GF-D8 (cell line): ENCODE data around the gene CPT2.
A peak's percentile ranks its signal among the peaks of the same experiment; 100 is the strongest.

Experiments used
- DNase-seq: peaks from one replicate; lab custom pipeline; 2025; lab: John Stamatoyannopoulos, UW

Gene CPT2

GRCh38 chr1:53218201-53218600 lies 21.6 kb downstream of the CPT2 start:
- no peak for DNase-seq

DNA sequence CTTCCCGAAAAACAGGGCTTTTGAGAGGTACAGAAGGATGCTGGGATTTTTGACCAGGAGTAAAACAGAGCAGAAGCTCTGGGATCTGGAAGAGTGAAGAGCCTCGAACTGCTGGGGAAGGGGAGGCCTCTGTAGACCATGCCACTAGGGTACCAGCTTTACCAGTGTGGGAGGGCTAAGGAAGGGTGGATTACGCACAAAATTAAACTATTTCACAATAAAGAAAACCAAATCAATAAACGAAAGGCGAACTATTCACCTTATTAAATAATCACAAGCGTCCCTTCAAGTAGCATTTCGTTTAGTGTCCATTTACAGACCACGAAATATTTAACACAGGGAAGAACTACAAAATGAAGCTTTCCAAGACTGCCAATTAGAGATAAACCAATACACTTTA lies 23.1 kb downstream of the CPT2 start:
- no peak for DNase-seq

GRCh38 chr1:53220171-53220961 lies 23.7 kb downstream of the CPT2 start, which contains the start of gene CZIB:
Gene CZIB, minus strand, starts transcription at chr1:53220634. Its CDS starts 59 bp downstream, at chr1:53220575.
- DNase-seq: peak; percentile 59

GRCh38 chr1:53220962-53221286 lies 24.3 kb downstream of the CPT2 start:
- DNase-seq: no peak

GRCh38 chr1:53237638-53238037 lies 41.0 kb downstream of the CPT2 start:
- DNase-seq: no peak

DNA sequence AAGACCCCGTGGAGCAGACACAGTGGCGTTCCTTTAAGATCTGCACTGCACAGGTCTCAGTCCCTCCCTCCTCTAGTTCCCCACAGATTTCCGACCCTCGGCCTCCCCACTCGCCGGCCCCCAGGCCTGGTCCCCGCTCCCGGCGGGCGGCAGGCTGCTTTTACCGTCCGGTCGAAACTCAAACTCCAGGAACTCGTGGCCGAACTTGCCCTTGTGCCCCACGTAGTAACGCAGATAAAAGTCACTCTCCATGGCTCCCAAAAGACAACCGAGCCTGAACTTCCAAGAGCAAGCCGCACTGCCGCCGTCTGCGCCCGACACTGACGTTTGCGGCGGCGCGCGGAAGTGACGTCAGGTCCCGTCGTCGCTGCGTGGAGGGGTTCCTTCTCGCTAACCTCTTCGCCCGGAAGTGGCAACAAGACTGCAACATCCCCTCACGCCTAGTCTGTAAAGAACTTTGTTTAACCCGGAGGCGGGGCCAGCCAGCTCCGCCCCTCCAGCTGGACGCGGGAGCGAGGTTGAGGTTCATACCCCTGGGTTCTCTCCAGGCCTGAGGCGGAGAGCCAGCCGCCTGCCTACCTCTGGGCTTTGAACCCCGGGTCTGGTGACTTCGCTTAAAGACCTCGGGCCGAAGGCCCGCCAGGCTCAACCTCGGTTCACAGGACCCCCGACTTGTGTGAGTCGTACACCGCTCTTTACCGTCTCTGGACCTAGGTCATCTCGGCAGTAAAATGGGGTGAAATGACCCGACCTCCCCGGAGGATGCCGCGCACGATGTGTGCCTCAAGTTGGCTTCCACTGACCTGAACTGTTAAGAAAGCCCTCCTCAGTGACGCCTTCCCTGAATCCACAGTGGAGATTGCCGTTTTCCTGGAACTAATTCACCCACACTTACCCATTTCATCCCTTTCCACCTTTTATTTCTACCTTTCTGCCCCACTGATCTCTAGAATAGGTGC lies 41.9 kb downstream of the CPT2 start, which contains the start of gene MAGOH:
Gene MAGOH (minus strand): TSS at position 322 of the 959 bp plus-strand sequence. CDS start 70 bp downstream, at position 252.
- DNase-seq: peak; percentile 93

- no peak for DNase-seq
Observed at GRCh38 chr1:53241828-53242227, 45.2 kb downstream of the CPT2 start.

GRCh38 chr1:53242381-53242780 lies 45.8 kb downstream of the CPT2 start:
- DNase-seq: no peak

GRCh38 chr1:53244141-53244540 lies 47.5 kb downstream of the CPT2 start:
- no peak for DNase-seq

- DNase-seq: no peak
Observed at GRCh38 chr1:53246261-53247134, 49.9 kb downstream of the CPT2 start.

GRCh38 chr1:53249706-53250105 lies 53.1 kb downstream of the CPT2 start:
- no peak for DNase-seq

DNA sequence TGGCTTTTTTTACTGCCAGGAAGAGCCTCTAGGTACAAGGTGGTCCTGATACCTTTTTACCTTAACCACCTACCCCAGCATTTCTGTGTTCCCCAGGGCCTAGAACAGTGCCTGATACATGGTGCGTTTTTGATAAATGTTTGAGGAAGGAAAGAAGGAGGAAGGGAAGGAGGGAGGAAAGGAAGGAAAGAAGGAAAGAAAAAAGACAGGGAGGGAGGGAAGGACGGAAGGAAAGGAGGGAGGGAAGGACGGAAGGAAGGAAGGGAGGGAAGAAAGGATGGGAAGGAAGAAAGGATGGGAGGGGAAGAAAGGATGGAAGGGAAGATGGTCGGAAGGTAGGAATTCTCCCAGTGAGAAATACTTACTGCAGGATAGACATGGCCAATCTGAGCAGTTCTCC lies 53.7 kb downstream of the CPT2 start:
- DNase-seq: no peak

DNA sequence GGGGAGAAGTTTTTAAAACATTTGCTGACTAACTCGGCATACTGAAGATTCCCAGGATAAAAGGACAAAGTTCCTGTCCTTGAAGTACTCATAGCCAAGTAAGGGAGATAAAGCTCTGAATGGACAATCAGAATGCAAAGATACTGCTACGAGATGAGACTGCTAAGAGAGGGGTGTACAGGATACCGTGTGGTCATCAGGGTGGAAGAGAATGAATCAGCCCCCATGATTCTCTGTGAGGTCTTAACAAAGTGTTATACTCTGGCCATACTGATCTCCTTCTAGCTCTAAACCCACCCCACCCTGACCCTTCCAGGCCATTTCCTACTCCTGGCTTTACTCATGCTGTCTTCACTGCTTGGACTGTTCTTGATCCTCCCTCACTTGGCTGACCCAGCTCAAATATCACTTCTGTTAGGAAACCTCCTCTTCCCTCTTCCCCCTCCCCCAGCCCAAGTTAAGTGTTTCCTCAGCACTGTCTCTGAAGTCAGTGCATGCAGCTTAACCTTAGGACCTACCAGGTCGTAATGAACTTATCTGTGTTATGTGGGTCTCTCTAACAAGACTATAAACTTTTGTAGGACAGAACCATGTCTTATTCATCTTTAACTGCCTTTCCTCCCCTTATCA lies 57.5 kb downstream of the CPT2 start:
- DNase-seq: no peak

GRCh38 chr1:53255031-53255430 lies 58.4 kb downstream of the CPT2 start:
- no peak for DNase-seq

DNA sequence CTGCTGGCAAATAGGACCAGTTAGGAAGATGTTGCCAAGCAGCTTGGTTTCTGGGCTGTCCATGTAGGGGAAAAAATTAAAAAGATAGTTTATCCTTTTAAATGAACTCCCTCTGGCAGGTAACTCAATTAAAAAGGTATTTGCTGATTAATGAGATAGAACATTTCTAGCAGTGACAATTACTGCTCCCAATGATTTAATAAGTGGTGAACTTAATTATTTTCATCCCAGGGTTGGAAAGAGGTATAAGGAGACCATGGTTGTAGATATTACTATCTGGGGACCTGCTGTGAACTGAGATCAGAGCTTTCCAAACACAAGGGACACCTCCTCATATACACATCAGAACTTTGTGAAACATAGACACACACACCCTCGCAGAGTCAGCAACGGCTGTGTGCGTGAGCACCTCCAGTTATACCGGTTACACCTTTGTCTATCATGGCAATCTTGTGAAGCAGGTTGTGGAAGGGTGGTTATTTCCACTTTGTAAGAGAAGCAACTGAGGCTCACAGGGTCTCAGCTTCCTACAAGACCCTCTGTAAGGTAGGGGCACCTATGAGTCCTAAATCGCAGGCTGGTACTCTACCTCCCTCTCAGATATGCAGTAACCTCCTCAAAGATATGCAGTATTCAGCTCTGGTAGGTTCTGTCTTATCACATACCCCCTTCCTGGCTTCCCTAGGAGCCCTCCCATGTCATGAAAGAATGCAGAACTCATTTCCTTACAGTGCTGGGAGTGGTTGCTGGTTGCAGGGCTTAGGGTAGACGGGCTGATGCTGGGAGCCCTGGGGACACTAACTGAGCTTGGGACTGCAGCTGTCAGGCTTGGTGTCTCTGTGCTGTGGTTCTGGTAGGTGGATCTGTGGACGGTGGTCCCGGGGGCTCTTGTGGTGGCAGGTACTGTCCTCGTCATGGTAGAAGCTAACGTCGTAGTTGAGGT lies 60.2 kb downstream of the CPT2 start:
- DNase-seq: no peak

- no peak for DNase-seq
Observed at GRCh38 chr1:53257454-53258081, 60.9 kb downstream of the CPT2 start.

DNA sequence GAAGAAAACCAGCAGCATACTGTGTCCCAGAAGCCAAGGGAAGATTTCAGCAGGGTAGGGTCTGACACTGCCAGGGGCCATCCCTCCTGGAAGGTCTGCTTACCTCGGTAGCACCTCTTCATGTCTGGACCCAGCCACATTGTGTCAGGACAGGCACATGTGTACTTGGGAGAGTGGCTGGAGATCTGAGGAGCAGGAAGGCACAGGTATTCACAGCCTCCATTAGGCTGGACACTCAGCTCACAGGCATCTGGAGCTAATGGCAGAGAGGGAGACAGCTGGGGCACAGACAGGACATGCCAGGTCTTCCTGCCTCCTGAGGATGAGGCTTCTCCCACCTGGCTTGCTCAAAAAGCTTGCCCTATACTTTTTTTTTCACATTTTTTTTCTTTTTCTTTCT lies 61.6 kb downstream of the CPT2 start:
- DNase-seq: no peak

- no peak for DNase-seq
Observed at GRCh38 chr1:53259932-53260331, 63.3 kb downstream of the CPT2 start.

- no peak for DNase-seq
Observed at GRCh38 chr1:53260631-53261247, 64.1 kb downstream of the CPT2 start.
